HG03558 (cell line): ENCODE measurements around the gene SH3TC2.

Experiments
- ATAC-seq: cut with Tn5 transposase; IDR thresholded peaks from one replicate; pipeline ENCODE4 v1.9.1; 2021; ENCODE audit warnings: moderate number of reproducible peaks; ENCODE audit not compliant: unreplicated experiment; ENCODE audit errors: extremely low read depth

Gene SH3TC2

DNA sequence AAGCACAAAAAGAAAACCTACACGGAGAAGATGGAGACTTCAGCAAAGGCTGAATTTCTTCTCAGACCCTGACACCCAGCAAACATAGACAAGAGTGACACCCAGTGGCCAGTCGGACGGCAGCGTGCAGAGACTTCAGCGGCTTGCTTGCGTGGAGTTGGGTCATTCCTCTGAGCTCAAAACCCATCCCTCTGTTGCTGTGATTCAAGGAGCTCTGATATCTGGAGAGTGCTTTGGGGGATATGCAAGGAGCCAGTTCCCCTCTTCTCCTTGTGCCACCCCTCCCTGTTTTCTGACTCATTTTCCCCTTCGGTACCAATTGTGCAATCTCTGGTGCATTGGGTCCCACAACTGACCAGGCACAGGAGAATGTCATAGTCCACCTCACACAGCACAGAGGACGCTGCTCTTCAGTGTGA is 27.5 kb downstream of the SH3TC2 start:
- no peak for ATAC-seq

DNA sequence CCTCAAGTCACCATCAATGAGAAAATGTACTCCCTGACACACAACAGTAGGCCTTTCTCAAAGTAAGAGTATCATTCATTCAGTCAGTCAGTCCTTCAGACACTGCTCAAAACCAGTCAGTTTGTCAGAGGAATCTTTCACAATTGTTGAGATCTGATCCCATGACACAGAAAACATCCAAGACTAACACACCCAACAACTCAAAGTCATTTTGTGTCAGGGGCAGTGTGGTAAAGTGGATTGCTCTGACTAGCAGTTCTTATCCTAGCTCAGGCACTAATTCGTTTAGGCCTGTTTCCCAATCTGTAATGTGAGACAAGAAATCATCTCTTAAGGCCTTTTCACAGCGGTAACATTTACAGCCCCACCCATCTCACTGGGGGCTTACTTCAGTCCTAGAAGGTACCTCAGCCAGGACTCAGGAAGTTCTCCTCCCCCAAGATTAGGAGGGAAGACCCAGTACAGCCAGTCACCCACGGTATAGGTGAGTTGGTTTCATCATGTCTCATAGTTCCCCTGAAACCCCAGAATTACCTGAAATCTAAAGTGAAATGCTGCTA is 31.9 kb downstream of the SH3TC2 start:
- no peak for ATAC-seq

- no peak for ATAC-seq
Measured at GRCh38 chr5:149030392-149030791, 32.5 kb downstream of the SH3TC2 start.

DNA sequence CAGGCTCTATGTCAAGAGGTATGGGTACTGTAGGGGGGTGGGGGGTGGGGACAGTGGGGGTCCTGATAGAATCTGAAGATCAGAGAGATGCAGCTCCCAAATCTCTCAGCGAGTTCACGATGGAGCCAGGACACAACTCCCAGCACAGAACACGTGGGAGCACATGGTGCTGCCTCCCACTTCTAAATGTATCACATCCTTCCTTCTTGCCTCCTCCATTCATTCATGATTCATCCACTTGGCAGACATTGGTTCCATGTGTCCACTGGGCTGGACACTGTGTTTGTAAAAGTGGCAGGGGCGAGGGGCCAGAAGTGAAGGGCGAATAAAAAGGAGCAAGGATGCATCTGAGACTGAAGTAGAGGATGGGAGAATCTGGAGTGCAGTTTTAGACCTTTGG is 33.9 kb downstream of the SH3TC2 start:
- no peak for ATAC-seq

GRCh38 chr5:149028161-149028560 is 34.7 kb downstream of the SH3TC2 start:
- ATAC-seq, result no peak

- ATAC-seq, result no peak
Measured at GRCh38 chr5:149027636-149028035, 35.2 kb downstream of the SH3TC2 start.

DNA sequence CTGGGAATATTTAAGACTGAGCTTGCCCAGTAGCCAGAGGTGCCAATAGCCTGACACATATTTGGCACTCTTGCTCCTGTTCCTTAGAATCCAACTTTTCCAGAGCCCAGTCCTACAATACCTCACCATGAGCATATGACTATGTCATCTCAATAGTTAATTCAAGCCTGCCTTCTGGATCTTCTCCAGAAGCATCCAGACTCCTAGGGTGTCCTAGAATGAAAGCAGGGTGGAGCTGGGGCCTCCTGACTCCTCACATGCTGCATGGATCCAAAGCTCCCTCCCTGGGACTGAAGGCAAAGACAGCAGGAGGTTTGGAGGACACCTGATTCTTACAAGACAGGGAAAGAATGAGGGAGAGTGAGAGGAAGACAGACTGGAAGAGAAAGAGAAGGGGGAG is 37.9 kb downstream of the SH3TC2 start:
- no peak for ATAC-seq

GRCh38 chr5:149024477-149024876 is 38.4 kb downstream of the SH3TC2 start:
- ATAC-seq, result no peak

DNA sequence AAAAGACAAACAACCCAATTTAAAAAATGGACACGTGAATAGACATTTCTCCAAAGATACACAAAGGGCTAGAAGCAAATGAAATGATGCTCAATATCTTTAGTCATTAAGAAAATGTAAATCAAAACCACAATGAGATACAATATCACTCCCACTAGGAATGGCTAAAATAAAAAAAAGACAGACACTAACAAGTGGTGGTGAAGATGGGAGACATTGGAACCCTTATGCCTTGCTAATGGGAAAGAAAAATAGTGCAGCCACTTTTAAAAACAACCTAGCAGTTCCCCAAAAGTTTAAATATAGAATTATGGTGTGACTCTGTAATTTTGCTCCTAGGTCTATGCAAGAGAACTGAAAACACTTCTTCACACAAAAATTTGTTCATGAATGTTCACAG is 40.7 kb downstream of the SH3TC2 start:
- no peak for ATAC-seq

DNA sequence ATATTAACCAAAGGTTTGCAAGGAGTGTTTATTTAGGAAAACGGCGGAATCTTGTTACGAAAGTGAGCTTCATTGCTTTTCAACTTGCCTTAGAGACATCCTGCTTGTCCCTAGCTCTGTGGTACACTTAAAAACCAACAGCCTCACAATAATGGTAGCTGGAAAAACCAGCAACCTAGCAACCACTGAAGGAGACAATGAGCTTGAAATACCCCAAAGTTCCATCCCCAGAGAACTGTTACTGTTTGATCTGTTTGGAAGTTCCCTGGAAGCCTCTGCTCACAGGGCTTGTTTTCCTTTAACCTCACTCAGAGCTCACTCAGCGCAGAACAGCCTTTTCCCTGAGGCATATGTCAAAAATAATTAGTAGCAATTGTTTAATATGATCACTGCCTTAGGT is 43.2 kb downstream of the SH3TC2 start:
- no peak for ATAC-seq

GRCh38 chr5:149018909-149019443 is 43.9 kb downstream of the SH3TC2 start:
- ATAC-seq, result no peak

GRCh38 chr5:149017636-149018035 is 45.2 kb downstream of the SH3TC2 start:
- ATAC-seq, result no peak

GRCh38 chr5:149015561-149015960 is 47.3 kb downstream of the SH3TC2 start:
- ATAC-seq, result no peak

DNA sequence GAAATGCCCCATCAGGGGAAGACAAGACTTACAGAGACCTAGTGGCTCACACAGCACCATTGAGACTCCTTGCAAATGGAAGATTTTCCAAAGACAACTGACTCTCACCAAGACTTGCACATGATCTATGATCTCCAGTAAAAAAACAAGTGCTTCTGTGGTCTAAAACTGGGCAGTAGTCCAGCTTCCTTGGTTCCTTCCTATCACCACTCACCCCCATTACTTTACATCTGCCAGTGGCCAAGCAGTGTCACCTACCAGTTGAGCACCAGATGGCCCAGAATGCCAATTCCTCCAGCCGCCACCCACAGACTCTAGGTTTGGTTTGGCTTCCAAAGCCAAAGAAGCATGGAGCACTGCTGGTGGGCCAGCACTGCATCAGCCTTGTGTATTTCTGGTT is 47.7 kb downstream of the SH3TC2 start:
- no peak for ATAC-seq

DNA sequence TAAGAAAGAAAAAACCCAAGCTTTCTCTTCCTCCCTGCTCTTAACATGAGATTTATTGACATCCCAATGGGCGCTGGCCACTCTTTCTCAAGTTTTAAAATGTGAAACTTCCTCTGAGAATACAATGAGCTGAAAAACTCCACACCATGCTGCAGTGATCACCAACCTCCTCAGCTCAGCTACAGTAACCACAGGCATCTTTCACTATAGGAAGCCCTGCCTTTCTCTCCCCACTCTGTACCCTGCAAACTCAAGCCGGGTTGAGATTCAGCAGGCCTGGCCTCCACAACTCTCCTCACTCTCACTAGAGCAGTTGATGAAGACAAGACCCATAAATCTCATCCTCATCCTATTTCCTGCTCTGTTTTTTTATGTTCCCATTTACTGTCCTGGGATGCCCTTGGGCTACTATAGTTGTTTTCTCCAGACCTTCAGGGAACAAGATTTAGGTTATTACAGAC is 48.3 kb downstream of the SH3TC2 start:
- no peak for ATAC-seq

GRCh38 chr5:149013796-149014195 is 49.1 kb downstream of the SH3TC2 start:
- no peak for ATAC-seq

DNA sequence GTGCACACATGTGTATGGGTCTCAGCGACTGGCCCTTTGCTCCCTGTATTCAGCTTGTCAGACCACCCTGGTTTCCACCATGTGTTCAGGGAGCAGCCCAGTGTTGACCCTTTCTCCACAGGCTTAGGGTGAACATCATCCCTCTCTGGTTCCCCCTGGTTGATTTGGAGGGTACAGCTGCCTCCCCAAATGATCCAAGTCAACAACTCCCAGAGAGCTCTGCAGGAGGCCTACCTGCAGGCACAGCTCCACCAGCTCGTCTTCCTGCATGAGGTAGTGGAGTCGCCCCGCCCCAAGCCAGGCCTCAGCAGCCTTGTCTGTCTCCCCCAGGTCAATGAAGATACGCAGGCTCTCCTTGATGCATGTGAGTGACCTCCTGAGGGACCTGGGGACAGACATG is 50.5 kb downstream of the SH3TC2 start:
- no peak for ATAC-seq

- no peak for ATAC-seq
Measured at GRCh38 chr5:149011728-149012127, 51.1 kb downstream of the SH3TC2 start.

GRCh38 chr5:149011084-149011483 is 51.8 kb downstream of the SH3TC2 start:
- ATAC-seq, result no peak

DNA sequence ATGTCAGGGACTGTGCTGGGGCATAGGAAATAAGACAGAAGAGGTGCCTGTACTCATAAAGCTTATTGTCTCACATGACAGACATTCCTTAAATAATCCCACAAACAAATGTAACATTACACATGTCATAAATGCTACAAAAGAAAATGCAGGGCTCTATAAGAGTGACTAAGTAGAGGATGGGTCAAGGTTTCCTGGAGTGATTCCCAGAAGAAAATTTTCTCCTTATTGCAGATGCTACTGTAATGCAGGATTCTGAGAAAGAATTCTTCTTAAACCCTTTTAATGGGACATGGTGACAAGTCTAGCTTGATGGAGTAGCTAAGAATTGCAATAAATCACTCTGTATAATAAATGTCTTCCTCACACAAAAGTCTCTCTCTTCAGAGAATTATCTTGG is 55.7 kb downstream of the SH3TC2 start:
- ATAC-seq, result no peak

- ATAC-seq, result no peak
Measured at GRCh38 chr5:149006426-149006825, 56.4 kb downstream of the SH3TC2 start.

- no peak for ATAC-seq
Measured at GRCh38 chr5:149005077-149005892, 57.6 kb downstream of the SH3TC2 start.
